SK-N-SH (cell line): Measurements from ENCODE around the gene ARHGAP21.

ENCODE experiments used
- CHD2 ChIP-seq: fragments of 150-350 bp; IDR thresholded peaks from 2 replicates; pipeline ENCODE4 v1.6.1; 2018; ENCODE audit warnings: low read length; ENCODE audit not compliant: partially characterized antibody
- CTCF ChIP-seq: fragments of 200-600 bp; sonication (generic); IDR thresholded peaks from 2 replicates; pipeline ENCODE4 v1.6.1; 2017; ENCODE audit warnings: antibody characterized with exemption, mild to moderate bottlenecking, moderate library complexity
- EP300 ChIP-seq, 2 experiments: IDR thresholded peaks; 2 replicates each; pipeline versions ENCODE4 v1.4.0 to v1.6.1; 2012; ENCODE audit warnings: borderline replicate concordance in 1 of 2, low read depth in 1 of 2, low read length in 1 of 2
- MAX ChIP-seq: IDR thresholded peaks from 2 replicates; pipeline ENCODE4 v1.4.0; 2012; ENCODE audit warnings: low read depth
- POLR2AphosphoS5 ChIP-seq: IDR thresholded peaks from 2 replicates; pipeline ENCODE4 v1.6.1; 2012; ENCODE audit warnings: low read depth, low read length
- RFX5 ChIP-seq: IDR thresholded peaks from 2 replicates; pipeline ENCODE4 v1.6.1; 2012; ENCODE audit warnings: mild to moderate bottlenecking, improper control_type of control experiment, low read length
- RXRA ChIP-seq: IDR thresholded peaks from 2 replicates; pipeline ENCODE4 v1.4.0; 2012; ENCODE audit warnings: low read depth, mild to moderate bottlenecking, borderline replicate concordance
- TEAD4 ChIP-seq: IDR thresholded peaks from 2 replicates; pipeline ENCODE4 v1.4.0; 2012; ENCODE audit warnings: mild to moderate bottlenecking, borderline replicate concordance; ENCODE audit not compliant: insufficient read depth
- TF ChIP-seq, protein P1 (sequence below): IDR thresholded peaks from 2 replicates; pipeline ENCODE4 v1.4.0; 2012; ENCODE audit warnings: low read depth, borderline replicate concordance
- TF ChIP-seq, protein P2 (sequence below): fragments of 150-350 bp; IDR thresholded peaks from 2 replicates; pipeline ENCODE4 v1.6.1; 2017; ENCODE audit warnings: antibody characterized with exemption, low read length, low read depth, borderline replicate concordance
- TF ChIP-seq, protein P3 (sequence below): IDR thresholded peaks from 2 replicates; pipeline ENCODE4 v1.4.0; 2012; ENCODE audit warnings: low read depth, borderline replicate concordance

DNA sequence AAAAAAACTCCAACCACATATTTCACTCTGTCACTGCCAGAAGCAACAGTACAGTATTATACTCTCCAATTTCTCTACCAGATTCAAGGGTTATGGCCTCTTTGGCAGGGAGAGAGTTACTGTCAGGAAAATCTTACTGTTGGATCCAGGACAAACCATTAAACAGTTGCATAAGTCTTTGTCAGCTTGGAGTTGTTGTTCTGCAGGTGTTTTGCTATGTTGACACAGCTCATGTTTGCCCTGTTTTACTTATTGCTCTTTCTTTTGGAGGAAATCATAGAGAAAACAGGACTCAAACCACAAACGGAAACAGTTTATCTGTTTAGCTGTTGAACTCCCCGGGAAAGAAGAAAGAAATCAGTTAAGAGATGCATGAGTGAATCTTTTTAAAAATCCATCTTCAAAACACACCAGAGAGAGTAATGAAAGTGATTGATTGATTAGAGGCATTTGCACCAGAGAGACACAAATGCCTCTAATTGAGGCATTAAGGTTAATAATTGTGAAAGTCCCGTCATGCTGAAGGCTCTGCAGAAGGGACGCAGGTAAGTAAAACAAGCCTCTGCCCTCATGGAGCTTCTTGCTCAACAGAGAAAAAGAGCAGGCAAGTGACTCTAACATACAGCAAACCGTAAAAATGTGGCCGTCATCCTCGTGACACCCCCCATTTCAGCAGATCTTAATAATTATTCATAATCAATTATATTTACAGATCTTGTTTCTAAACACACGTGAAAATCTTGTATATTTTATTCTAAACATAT is 38.7 kb upstream of the ARHGAP21 start:
- no peak for TF ChIP-seq POLR2AphosphoS5
- no peak for TF ChIP-seq CTCF
- TF ChIP-seq MAX: no peak
- no peak for TF ChIP-seq RXRA
- TF ChIP-seq CHD2: no peak
- TF ChIP-seq, protein P1, sequence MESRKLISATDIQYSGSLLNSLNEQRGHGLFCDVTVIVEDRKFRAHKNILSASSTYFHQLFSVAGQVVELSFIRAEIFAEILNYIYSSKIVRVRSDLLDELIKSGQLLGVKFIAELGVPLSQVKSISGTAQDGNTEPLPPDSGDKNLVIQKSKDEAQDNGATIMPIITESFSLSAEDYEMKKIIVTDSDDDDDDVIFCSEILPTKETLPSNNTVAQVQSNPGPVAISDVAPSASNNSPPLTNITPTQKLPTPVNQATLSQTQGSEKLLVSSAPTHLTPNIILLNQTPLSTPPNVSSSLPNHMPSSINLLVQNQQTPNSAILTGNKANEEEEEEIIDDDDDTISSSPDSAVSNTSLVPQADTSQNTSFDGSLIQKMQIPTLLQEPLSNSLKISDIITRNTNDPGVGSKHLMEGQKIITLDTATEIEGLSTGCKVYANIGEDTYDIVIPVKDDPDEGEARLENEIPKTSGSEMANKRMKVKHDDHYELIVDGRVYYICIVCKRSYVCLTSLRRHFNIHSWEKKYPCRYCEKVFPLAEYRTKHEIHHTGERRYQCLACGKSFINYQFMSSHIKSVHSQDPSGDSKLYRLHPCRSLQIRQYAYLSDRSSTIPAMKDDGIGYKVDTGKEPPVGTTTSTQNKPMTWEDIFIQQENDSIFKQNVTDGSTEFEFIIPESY: no peak
- TF ChIP-seq, protein P2, sequence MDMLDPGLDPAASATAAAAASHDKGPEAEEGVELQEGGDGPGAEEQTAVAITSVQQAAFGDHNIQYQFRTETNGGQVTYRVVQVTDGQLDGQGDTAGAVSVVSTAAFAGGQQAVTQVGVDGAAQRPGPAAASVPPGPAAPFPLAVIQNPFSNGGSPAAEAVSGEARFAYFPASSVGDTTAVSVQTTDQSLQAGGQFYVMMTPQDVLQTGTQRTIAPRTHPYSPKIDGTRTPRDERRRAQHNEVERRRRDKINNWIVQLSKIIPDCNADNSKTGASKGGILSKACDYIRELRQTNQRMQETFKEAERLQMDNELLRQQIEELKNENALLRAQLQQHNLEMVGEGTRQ: no peak
- TF ChIP-seq, protein P3, sequence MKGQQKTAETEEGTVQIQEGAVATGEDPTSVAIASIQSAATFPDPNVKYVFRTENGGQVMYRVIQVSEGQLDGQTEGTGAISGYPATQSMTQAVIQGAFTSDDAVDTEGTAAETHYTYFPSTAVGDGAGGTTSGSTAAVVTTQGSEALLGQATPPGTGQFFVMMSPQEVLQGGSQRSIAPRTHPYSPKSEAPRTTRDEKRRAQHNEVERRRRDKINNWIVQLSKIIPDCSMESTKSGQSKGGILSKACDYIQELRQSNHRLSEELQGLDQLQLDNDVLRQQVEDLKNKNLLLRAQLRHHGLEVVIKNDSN: no peak
- TF ChIP-seq RFX5: no peak
- TF ChIP-seq EP300 (IDR thresholded peaks at IDR 0.05; ENCODE audit: borderline replicate concordance in 1 of 2, low read depth in 1 of 2, low read length in 1 of 2): no peak
- TF ChIP-seq TEAD4: no peak
